ENCODE data around the gene HCRTR1.

HCRTR1 gene

GRCh38 chr1:31598980-31599379, 18.5 kb upstream of the HCRTR1 start:
- DNase-seq = no peak

- no peak for DNase-seq
These were observed 16.8 kb upstream of the HCRTR1 start for GRCh38 chr1:31600641-31601040.

- DNase-seq = no peak
These were observed 15.4 kb upstream of the HCRTR1 start for GRCh38 chr1:31602081-31602480.

GRCh38 chr1:31605908-31606427, 11.5 kb upstream of the HCRTR1 start:
- DNase-seq = no peak

GRCh38 chr1:31607360-31607759, 10.1 kb upstream of the HCRTR1 start:
- DNase-seq = no peak

- DNase-seq = no peak
These were observed 7.9 kb upstream of the HCRTR1 start for GRCh38 chr1:31609514-31610118.

GRCh38 chr1:31614414-31615005, 3.0 kb upstream of the HCRTR1 start:
- DNase-seq = no peak

- no peak for DNase-seq
These were observed 2.1 kb upstream of the HCRTR1 start for GRCh38 chr1:31615414-31615813.

- no peak for DNase-seq
These were observed 1.6 kb upstream of the HCRTR1 start for GRCh38 chr1:31615939-31616338.

- no peak for DNase-seq
These were observed 642 bp downstream of the HCRTR1 start for GRCh38 chr1:31617916-31618746.

GRCh38 chr1:31618916-31619846, 1.7 kb downstream of the HCRTR1 start:
- no peak for DNase-seq

- DNase-seq = no peak
These were observed 3.4 kb downstream of the HCRTR1 start for GRCh38 chr1:31620631-31621497.

- no peak for DNase-seq
These were observed 4.0 kb downstream of the HCRTR1 start for GRCh38 chr1:31621498-31621820.

- DNase-seq = peak in 1 of 2 donors; percentile 19
These were observed 4.6 kb downstream of the HCRTR1 start for GRCh38 chr1:31621847-31622730.

GRCh38 chr1:31623365-31623764, 5.9 kb downstream of the HCRTR1 start:
- no peak for DNase-seq

GRCh38 chr1:31624309-31624708, 6.8 kb downstream of the HCRTR1 start:
- DNase-seq = no peak

GRCh38 chr1:31624731-31625514, 7.4 kb downstream of the HCRTR1 start:
- DNase-seq = no peak

- no peak for DNase-seq
These were observed 8.2 kb downstream of the HCRTR1 start for GRCh38 chr1:31625561-31626222.

Data from hippocampal formation (tissue), 2 donors.